DND-41 (cell line): ENCODE results near the gene RHBDF1.
A peak's percentile ranks its signal among the peaks of the same experiment; 100 is the strongest.
"Not testable (repeated sequence)": the region's sequence is repeated elsewhere in the genome, so short reads cannot be mapped to it uniquely, and the experiment has no call there.

ENCODE experiments used
- ATAC-seq: fragments of 200-7000 bp; cut with Tn5 transposase; 3 replicates; pipeline ENCODE4 v1.9.1; 2021; ENCODE audit warnings: low read depth; ENCODE audit not compliant: insufficient read depth
- DNase-seq: peaks from one replicate; pipeline ENCODE4 v3.0.0-alpha.2; 2020
- H2AFZ ChIP-seq: 2 replicates; pipeline ENCODE4 v1.6.0; 2012; ENCODE audit warnings: low read depth, low read length
- H3K27ac ChIP-seq: 2 replicates; pipeline ENCODE4 v1.5.1; 2012; ENCODE audit warnings: low read length, inconsistent platforms
- H3K27me3 ChIP-seq: fragments of 200-600 bp; sonication (generic); 2 replicates; pipeline ENCODE4 v1.6.0; 2012; ENCODE audit warnings: low read length, mild to moderate bottlenecking, inconsistent platforms; ENCODE audit not compliant: insufficient read depth, poor library complexity
- H3K36me3 ChIP-seq: 2 replicates; pipeline ENCODE4 v1.5.1; 2012; ENCODE audit warnings: low read length, inconsistent platforms; ENCODE audit not compliant: insufficient read depth
- H3K4me1 ChIP-seq: 2 replicates; pipeline ENCODE4 v1.5.1; 2012; ENCODE audit warnings: mild to moderate bottlenecking, low read length; ENCODE audit not compliant: insufficient read depth
- H3K4me2 ChIP-seq: 2 replicates; pipeline ENCODE4 v1.6.0; 2012; ENCODE audit warnings: mild to moderate bottlenecking, moderate library complexity, low read length, inconsistent platforms; ENCODE audit not compliant: insufficient read depth
- H3K4me3 ChIP-seq, 2 experiments: fragments of 200-600 bp in 1 of 2; shearing (Covaris generic) in 1 of 2; 2 replicates each; pipeline ENCODE4 v1.5.1; 2012 to 2016; ENCODE audit warnings: inconsistent platforms in 2 of 2, low read length in 2 of 2, mild to moderate bottlenecking in 2 of 2, low read depth in 1 of 2, moderate library complexity in 1 of 2
- H3K79me2 ChIP-seq: 2 replicates; pipeline ENCODE4 v1.6.0; 2012; ENCODE audit warnings: low read length, inconsistent platforms; ENCODE audit not compliant: insufficient read depth
- H3K9ac ChIP-seq: 2 replicates; pipeline ENCODE4 v1.6.0; 2012; ENCODE audit warnings: low read depth, mild to moderate bottlenecking, inconsistent platforms, low read length, moderate library complexity
- H3K9me3 ChIP-seq: 2 replicates; pipeline ENCODE4 v1.5.1; 2012; ENCODE audit warnings: low read length, moderate library complexity, mild to moderate bottlenecking, inconsistent platforms; ENCODE audit not compliant: insufficient read depth, severe bottlenecking
- H4K20me1 ChIP-seq: 2 replicates; pipeline ENCODE4 v1.6.0; 2012; ENCODE audit warnings: low read length; ENCODE audit not compliant: insufficient read depth
- CTCF ChIP-seq: IDR thresholded peaks from 2 replicates; pipeline ENCODE4 v1.5.1; 2012; ENCODE audit warnings: borderline replicate concordance, low read length, moderate library complexity, mild to moderate bottlenecking; ENCODE audit not compliant: poor library complexity, severe bottlenecking; ENCODE audit errors: extremely low read depth
- EZH2 ChIP-seq: IDR thresholded peaks from 3 replicates; pipeline ENCODE4 v1.6.1; 2012; ENCODE audit warnings: borderline replicate concordance, low read depth, mild to moderate bottlenecking, moderate library complexity, low read length, inconsistent platforms; ENCODE audit not compliant: severe bottlenecking

RHBDF1 gene

GRCh38 chr16:50769-51591 lies 21.5 kb downstream of the RHBDF1 start:
- Histone ChIP-seq H3K27me3 (no peaks in the 10 kb centered on the region), H3K4me3 (peak overlapping the region in 1 of 2 experiments; percentile 35; a peak in 1 of 4 replicates), H3K79me2 (peaks cover 66% of the 10 kb centered on the region)

DNA sequence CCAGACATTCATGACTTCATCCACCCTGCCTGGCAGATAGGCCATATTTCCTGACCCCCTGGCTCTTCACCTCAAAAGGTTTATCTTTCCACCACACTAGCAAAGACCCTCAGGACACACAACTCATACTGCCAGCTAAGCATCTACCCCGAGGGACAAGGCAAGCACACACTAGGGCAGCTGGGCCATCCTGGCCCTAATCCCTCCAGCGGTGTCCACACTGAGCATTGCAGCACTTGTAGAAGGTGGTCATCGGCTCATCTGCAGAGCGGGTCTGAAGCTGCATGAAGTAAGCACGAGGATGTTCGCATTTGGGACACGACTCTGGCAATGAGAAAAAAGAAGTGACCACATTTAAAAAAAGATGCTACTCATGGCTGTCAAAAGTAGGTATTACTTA lies 25.2 kb downstream of the RHBDF1 start:
- TF ChIP-seq EZH2 (no peak), CTCF (no peak)
- no peak overlapping the region for H3K27ac ChIP-seq
- no peak overlapping the region; the same call in 1 of the 2 replicates for H3K4me2 ChIP-seq
- ATAC-seq: no peak
- H3K36me3 ChIP-seq: peaks cover 81% of the 10 kb centered on the region
- peaks cover 20% of the 10 kb centered on the region for H3K4me1 ChIP-seq
- H3K79me2 ChIP-seq: peaks cover 38% of the 10 kb centered on the region
- H3K9me3 ChIP-seq: no peaks in the 10 kb centered on the region
- peaks cover 37% of the 10 kb centered on the region; the same call in 1 of the 2 replicates for H4K20me1 ChIP-seq
- H3K4me3 ChIP-seq: no peak overlapping the region
- H3K27me3 ChIP-seq: no peaks in the 10 kb centered on the region
- H2AFZ ChIP-seq: no peak overlapping the region
- DNase-seq: no peak
- no peak overlapping the region for H3K9ac ChIP-seq

More at GRCh38 chr16:50769-51591, 21.5 kb downstream of the RHBDF1 start:
- ATAC-seq: no peak
- Histone ChIP-seq H3K4me1 (peaks cover 45% of the 10 kb centered on the region), H3K27ac (no peak overlapping the region), H3K9ac (peak overlapping the region; percentile 12; the same call in 1 of the 2 replicates), H3K36me3 (peaks cover 54% of the 10 kb centered on the region), H2AFZ (no peak overlapping the region), H4K20me1 (peaks cover 29% of the 10 kb centered on the region; the same call in 1 of the 2 replicates), H3K4me2 (peak overlapping the region; percentile 83), H3K9me3 (no peaks in the 10 kb centered on the region)
- no peak for TF ChIP-seq CTCF
- TF ChIP-seq EZH2: no peak
- DNase-seq: no peak

GRCh38 chr16:46510-46909 lies 25.9 kb downstream of the RHBDF1 start:
- peaks cover 87% of the 10 kb centered on the region for H3K36me3 ChIP-seq

GRCh38 chr16:45454-45853 lies 27.0 kb downstream of the RHBDF1 start:
- no peak overlapping the region for H3K4me3 ChIP-seq
- H3K9me3 ChIP-seq: no peaks in the 10 kb centered on the region
- H3K79me2 ChIP-seq: peaks cover 21% of the 10 kb centered on the region
- TF ChIP-seq CTCF: no peak
- no peak for TF ChIP-seq EZH2
- no peaks in the 10 kb centered on the region for H3K27me3 ChIP-seq
- no peak for DNase-seq
- no peak overlapping the region for H3K27ac ChIP-seq
- peaks cover 3% of the 10 kb centered on the region; the same call in 1 of the 2 replicates for H3K4me1 ChIP-seq
- no peak overlapping the region for H3K4me2 ChIP-seq
- H2AFZ ChIP-seq: no peak overlapping the region
- no peak for ATAC-seq
- H3K36me3 ChIP-seq: peaks cover 81% of the 10 kb centered on the region
- H4K20me1 ChIP-seq: peaks cover 28% of the 10 kb centered on the region; the same call in 1 of the 2 replicates
- H3K9ac ChIP-seq: no peak overlapping the region

More at GRCh38 chr16:46510-46909, 25.9 kb downstream of the RHBDF1 start:
- not testable (repeated sequence) for H3K9me3 ChIP-seq, H3K9ac ChIP-seq, H3K4me3 ChIP-seq, H3K27me3 ChIP-seq, ATAC-seq, H3K27ac ChIP-seq, DNase-seq, H2AFZ ChIP-seq, H3K4me2 ChIP-seq
- Histone ChIP-seq H3K79me2 (peaks cover 31% of the 10 kb centered on the region), H4K20me1 (peaks cover 38% of the 10 kb centered on the region; the same call in 1 of the 2 replicates), H3K4me1 (peaks cover 13% of the 10 kb centered on the region)
